HTERT RPE-1 (cell line): ENCODE measurements around the gene TNFSF12.

Experiments used
- in situ Hi-C: fragments of 300-500 bp; cut with MboI; formaldehyde crosslinking; loops from 4 replicates; pipeline ENCODE4 v1.14.3; 2020; ENCODE audit warnings: low sequenced_read_pairs

The TNFSF12 gene

DNA sequence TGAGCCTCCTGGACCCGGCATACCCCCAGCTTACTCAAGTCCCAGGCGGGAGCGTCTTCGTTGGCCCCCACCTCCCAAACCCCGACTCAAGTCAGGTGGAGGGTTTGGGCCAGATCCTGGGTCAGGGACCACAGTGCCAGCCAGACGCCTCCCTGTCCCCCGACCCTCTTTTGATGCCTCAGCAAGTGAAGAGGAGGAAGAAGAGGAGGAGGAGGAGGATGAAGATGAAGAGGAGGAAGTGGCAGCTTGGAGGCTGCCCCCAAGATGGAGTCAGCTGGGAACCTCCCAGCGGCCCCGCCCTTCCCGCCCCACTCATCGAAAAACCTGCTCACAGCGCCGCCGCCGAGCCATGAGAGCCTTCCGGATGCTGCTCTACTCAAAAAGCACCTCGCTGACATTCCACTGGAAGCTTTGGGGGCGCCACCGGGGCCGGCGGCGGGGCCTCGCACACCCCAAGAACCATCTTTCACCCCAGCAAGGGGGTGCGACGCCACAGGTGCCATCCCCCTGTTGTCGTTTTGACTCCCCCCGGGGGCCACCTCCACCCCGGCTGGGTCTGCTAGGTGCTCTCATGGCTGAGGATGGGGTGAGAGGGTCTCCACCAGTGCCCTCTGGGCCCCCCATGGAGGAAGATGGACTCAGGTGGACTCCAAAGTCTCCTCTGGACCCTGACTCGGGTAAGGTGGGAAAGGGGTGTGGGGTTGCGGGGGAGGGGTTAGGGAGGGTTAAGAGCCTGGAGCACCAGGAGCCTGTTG is 14.4 kb downstream of the TNFSF12 start:
- in situ Hi-C loops, result no loop called here

- in situ Hi-C loops, result no loop called here
These were observed 20.7 kb downstream of the TNFSF12 start for GRCh38 chr17:7569571-7569970.

DNA sequence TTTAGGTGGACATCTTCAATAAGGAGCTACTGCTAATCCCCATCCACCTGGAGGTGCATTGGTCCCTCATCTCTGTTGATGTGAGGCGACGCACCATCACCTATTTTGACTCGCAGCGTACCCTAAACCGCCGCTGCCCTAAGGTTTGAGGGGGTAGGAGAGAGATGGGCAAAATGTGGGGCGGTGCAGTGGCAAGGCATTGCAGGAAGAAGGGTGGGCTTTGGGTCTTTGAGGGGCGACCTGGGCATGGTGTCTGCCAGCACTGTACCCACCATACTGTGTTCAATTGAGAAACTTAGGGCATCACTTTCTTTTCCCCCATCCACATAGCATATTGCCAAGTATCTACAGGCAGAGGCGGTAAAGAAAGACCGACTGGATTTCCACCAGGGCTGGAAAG is 21.5 kb downstream of the TNFSF12 start:
- in situ Hi-C loops, result no loop called here

- in situ Hi-C loops, result no loop called here
These were observed 23.4 kb downstream of the TNFSF12 start for GRCh38 chr17:7572338-7572587.

GRCh38 chr17:7572588-7573323 is 23.9 kb downstream of the TNFSF12 start:
- in situ Hi-C loops, result no loop called here

DNA sequence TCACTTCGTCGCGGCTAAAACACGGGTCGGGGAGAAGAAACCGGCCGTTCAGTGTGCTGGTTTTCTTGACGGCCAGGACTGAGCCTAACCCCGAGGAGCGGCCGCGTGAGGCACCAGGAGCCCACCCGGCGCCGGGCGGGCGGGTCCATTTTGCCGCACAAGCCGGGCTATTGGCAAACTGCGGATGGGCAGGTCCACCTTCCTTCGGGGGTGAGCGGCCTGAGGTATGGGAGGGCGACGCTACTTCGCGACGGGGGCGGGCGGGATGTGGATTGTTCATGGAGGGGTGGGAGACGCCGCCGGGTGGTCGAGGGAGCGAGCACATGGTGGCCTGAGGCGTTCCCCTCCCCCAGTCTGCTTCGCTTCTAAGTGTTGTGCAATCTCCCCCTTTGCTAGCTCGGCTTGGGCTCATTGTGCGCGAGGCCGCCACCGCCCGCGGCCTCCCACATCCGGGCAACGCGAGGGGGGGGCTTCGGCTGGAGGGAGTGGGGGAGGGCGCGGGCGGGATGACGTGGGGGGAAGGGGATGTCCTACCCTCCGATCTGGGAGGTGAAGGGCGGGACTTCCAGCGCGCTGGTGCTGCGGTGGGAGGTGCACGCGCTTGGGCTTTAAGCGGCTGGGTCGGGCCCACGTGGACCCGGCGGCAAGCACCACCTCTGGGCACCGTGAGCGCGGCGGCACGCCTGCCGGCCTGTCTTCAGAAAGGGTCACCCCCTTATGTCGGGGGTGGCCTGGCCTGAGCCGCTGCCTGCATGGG is 24.6 kb downstream of the TNFSF12 start:
- in situ Hi-C loops, result no loop called here

GRCh38 chr17:7574176-7574953 is 25.5 kb downstream of the TNFSF12 start:
- in situ Hi-C loops, result no loop called here

DNA sequence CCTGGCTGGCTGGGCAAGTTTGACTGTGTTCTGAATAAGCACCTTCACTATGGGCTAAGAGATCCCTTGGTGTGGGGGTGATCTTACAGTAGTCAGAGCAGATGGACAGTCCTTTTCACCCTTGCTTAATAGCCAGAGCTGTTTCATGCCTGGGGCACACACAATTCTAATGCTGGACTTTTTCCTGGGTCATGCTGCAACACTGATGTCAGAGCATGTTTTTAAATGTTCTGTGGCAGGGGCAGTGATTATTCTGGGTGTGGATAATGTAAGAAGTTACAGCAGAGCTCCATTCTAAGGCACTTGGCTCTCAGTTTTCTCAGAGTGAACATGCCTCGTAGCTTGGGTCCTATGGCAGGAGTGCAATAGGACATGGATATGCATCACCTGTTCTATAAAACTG is 26.6 kb downstream of the TNFSF12 start:
- in situ Hi-C loops, result no loop called here

DNA sequence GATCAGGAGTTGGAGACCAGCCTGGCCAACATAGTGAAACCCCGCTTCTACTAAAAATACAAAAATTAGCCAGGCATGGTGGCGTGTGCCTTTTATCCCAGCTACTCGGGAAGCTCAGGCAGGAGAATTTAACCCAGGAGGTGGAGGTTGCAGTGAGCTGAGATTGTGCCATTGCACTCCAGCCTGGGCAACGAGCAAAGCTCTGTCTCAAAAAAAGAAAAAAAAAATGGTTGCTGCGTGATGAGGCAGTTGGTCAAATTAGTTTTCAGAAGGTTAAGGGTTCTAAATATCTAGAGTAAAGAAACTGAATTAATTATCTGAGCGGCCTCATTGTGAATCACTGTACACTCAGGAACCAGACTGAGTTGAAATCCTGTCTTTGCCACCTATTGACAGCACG is 27.1 kb downstream of the TNFSF12 start:
- in situ Hi-C loops, result no loop called here

DNA sequence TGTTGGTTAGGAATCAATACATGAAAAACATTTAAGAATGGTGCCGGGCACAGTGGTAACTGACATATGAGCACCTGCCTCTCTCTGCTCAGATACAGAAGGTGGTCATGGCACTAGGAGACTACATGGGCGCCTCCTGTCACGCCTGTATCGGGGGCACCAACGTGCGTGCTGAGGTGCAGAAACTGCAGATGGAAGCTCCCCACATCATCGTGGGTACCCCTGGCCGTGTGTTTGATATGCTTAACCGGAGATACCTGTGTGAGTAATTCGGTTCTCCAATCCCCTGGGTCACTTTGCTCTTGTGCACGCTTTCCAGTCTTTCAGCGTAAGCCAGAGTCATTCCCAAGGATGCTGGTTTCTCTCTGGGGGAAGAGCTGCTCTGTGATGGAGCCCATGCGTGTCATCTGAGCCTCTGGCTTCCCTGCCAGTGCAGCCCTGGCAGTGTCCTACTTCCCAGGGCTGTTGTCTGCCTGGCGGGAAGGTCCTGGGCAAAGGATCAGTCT is 27.6 kb downstream of the TNFSF12 start:
- in situ Hi-C loops, result no loop called here

- in situ Hi-C loops, result no loop called here
These were observed 28.7 kb downstream of the TNFSF12 start for GRCh38 chr17:7577327-7578199.

GRCh38 chr17:7579001-7579833 is 30.4 kb downstream of the TNFSF12 start, which contains the start of gene CD68:
TSS of gene CD68 (plus strand) at chr17:7579638. CDS start at chr17:7579678, 40 bp downstream.
- in situ Hi-C loops, result no loop called here

GRCh38 chr17:7579834-7580603 is 31.2 kb downstream of the TNFSF12 start:
- in situ Hi-C loops, result no loop called here

GRCh38 chr17:7580604-7581575 is 32.0 kb downstream of the TNFSF12 start:
- in situ Hi-C loops, result no loop called here

DNA sequence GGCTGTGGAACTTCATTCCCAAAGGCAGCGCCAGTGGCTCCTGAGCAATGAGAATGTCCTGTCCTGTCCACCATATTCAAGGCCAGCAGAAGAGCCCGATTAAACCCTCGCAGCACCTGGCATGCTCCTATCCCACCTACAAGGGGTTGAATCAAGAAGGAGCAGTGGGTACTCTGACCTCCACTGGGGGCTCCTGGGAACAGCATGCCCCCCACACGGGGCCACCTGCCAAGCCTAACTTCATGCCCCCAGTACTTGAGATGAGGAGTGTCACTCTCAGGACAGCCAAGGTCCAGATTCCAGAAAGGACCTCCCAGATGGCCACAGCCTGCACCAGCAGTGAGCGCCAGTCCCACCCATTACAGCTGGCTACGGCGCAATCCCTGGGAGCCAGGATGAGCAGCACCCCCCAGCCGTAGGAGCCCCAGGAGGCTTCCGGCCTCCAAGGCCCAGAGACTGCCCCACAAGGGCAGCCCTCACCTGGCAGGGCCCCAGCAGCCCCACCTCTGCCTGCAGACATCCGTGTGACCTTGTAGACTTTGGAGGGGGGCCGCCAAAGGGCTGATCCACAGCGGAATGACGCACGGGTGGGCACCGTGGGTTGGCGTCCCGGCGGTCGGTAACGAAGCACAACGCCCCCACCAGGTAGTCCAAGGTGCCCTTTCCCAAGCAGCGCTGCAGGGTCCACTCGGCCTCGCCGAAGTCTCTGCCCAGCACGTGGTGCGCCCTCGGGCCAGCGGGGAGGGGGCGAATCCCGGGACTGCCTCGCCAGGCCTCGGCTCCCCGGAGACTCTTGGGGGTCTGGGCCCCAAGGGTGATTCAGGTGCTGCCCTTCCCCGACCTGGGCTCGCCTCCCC is 33.8 kb downstream of the TNFSF12 start:
- in situ Hi-C loops, result no loop called here
